HG03139 (cell line): Measurements from ENCODE around the gene RIMKLB.

Source experiments
- ATAC-seq: cut with Tn5 transposase; IDR thresholded peaks from one replicate; pipeline ENCODE4 v1.9.1; 2021; ENCODE audit not compliant: unreplicated experiment

RIMKLB gene, protein sequence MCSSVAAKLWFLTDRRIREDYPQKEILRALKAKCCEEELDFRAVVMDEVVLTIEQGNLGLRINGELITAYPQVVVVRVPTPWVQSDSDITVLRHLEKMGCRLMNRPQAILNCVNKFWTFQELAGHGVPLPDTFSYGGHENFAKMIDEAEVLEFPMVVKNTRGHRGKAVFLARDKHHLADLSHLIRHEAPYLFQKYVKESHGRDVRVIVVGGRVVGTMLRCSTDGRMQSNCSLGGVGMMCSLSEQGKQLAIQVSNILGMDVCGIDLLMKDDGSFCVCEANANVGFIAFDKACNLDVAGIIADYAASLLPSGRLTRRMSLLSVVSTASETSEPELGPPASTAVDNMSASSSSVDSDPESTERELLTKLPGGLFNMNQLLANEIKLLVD

DNA sequence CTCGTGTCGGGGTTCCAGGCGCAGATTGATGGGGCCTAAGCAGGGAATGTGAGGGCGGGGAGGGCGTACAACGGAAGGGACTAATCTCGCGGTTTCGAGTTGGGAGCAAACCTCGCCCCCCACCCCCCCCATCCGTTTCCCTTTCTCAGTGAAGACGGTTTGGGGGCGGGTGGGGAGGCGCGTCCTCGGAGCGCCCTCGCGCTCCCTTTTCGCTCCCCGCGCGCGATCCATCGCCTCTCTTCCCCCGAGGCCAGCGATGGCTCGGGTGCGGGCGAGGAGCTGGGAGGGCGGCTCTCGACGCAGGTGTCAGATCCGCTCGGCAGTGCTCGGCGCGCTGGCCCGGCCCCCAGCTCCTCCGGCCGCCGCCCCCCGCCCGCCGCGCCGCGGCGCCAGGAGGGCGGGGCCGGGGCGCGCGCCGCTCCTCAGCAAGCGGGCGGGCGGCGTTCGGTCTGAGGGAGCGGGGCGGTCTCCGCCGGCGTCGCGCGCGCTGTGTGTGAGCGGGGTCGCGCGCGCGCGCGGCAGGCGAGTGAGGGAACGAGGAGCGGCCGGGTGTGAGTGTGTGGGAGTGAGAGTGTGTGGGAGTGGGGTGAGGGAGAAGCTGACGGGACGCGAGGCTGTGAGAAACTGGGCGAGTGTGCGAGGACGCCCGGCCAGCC lies at the start of gene RIMKLB:
TSS of gene RIMKLB (plus strand) at position 516 of the 656 bp plus-strand sequence. CDS start 15,876 bp downstream, outside the sequence.
- peak; percentile 81 for ATAC-seq

- peak; percentile 59 for ATAC-seq
Observed at GRCh38 chr12:8648576-8649205, 49.1 kb upstream of the RIMKLB start.

- no peak for ATAC-seq
Observed at GRCh38 chr12:8655421-8655820, 42.4 kb upstream of the RIMKLB start.

GRCh38 chr12:8658346-8658745 lies 39.4 kb upstream of the RIMKLB start:
- no peak for ATAC-seq

- no peak for ATAC-seq
Observed at GRCh38 chr12:8661016-8661415, 36.8 kb upstream of the RIMKLB start.

DNA sequence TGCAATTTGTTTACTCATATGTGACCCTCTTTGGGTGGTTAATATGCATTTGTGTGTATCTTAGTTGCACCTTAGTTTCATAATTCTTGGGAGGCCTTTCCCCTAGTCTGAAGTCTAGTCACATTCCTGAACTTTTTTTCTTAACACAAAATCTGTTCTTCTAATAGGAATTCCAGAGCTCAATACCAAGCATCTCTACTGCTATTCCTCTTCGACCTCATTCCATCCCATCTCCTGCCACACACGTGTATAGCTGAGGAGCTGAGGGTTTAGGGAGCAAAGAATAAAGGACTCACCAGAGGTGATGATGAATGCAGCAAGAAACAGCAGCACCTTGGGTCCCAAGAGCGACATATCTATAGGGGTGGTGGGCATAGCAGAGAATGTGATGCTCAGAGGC lies 36.0 kb upstream of the RIMKLB start:
- ATAC-seq, result no peak

DNA sequence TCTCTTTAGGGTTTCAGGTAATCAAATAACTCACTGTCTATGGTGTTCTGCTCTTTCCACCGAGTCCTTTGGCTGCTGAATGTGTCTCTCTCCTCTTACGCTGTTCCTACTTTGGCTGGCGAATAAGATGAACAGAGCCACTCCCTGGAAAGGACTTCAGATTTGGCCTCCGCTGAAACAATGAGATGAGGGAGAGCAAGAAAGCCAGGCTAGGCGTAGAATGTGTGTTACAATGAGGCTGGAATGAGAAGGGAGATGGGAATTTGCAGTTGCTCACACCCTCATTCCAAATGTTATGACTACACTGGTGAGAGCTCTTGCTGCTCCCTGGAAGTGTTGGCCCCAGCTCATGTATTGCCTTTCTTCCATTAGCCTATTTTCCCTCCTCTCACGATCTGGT lies 35.2 kb upstream of the RIMKLB start, which contains the start of gene MFAP5:
TSS of gene MFAP5 (minus strand) at position 234 of the 400 bp plus-strand sequence. CDS start 722 bp downstream, outside the sequence.
- ATAC-seq, result no peak

- no peak for ATAC-seq
Observed at GRCh38 chr12:8664228-8664913, 33.4 kb upstream of the RIMKLB start.

DNA sequence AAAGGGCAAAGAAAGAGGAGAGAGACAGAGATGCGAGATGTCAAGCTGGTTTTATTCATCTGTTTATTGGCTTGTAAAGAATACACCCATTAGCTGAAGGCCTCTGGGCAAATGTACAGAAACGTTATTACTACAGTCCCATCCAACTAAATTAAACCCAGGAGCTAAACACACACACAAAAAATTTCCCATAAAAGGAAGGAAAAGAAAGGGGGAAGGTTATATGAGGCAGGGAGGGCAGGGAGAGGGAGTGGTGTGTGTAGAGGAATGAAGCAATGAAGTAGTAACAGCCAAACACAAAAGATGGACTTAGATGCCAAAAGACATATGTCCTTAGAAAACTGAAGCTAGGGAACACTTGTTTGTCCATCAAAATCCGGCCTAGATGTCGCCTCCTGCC lies 32.0 kb upstream of the RIMKLB start:
- no peak for ATAC-seq

- ATAC-seq, result no peak
Observed at GRCh38 chr12:8667270-8667669, 30.5 kb upstream of the RIMKLB start.

DNA sequence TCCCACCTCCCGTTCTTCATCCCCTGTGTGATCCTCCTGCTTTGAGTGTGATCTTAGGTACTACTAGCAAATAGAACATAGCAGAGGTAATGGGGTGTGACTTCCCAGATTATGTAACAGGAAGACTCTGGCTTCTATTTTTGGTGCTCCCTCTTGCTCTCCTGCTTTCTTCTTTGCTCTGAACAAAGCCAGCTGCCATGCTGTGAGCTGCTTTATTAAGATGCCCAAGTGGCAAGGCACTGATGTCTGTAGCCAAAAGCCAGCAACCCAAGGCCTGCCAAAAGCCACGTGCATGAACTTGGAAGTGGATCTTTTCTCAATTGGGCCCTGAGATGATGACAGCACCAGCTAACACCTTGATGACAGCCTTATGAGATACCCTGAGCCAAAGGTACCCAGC lies 29.4 kb upstream of the RIMKLB start:
- ATAC-seq, result no peak

- ATAC-seq, result no peak
Observed at GRCh38 chr12:8672381-8672780, 25.4 kb upstream of the RIMKLB start.

GRCh38 chr12:8675591-8676036 lies 22.2 kb upstream of the RIMKLB start:
- no peak for ATAC-seq

GRCh38 chr12:8676651-8677050 lies 21.1 kb upstream of the RIMKLB start:
- no peak for ATAC-seq

- no peak for ATAC-seq
Observed at GRCh38 chr12:8677362-8677761, 20.4 kb upstream of the RIMKLB start.

DNA sequence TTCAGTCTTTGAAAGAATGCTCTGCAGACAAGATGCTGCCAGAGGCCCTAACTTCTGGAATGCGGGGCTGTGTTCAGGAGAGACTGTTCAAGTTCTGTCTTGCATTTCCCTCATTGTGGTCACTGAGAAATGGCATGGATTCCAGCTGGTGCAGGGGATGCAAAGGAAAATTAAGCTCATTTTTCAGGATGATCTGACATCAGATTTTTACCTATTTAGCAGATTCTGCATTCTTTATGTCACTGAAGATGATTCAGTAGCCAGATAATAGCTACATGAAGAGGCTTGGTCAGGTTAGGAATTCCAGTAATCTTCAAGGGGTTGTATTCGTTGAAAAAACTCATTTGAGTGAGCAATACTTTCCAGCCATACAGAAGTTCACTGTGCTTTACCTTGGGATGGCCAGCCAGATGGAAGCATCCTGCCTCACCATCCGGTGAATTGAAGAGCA lies 19.1 kb upstream of the RIMKLB start:
- ATAC-seq, result no peak

- ATAC-seq, result no peak
Observed at GRCh38 chr12:8680533-8680932, 17.3 kb upstream of the RIMKLB start.

- no peak for ATAC-seq
Observed at GRCh38 chr12:8681129-8681884, 16.5 kb upstream of the RIMKLB start.

- ATAC-seq, result no peak
Observed at GRCh38 chr12:8685051-8685450, 12.7 kb upstream of the RIMKLB start.

DNA sequence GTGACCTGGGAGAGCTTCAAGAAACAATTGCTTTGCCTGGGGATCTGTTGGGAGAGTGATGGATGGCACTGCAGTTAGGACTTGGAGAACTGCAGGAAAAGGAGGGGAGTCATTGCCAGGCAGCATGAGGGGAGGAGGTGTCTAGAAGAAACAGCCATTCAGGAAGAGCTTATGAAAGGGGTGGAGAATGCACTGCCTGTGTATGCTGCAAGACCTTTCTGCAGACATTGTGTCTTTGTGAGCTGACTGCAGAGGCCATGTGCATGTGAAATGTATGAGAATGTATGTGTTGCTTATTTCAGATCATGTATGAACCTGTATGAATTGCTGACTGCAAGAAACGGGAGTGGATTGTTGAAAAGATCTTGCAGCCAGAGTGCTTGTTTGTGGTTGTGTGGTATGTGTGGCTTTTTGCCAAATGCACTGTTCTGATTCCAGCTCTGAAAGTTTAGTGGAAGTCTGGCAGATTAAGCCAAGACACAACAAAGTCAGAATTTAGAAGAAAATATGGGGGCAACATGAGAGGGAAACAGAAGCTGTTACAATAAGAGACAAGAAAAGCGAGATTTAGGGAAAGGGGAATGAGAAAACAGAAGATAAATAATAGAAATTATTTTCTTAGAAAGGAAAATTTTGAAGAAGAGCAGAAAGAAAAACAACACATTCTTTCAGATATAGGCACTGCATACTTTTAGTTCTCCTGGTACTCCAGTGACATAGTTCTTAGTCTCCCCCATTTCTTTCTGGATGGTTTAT lies 9.8 kb upstream of the RIMKLB start:
- no peak for ATAC-seq
